GM12873 (cell line): Measurements from ENCODE around the gene PLP1.

Experiments used
- CTCF ChIP-seq: IDR thresholded peaks from 2 replicates; pipeline ENCODE4 v1.5.1; 2012; ENCODE audit warnings: low read depth, mild to moderate bottlenecking, moderate library complexity, low read length, control low read depth; ENCODE audit not compliant: insufficient read depth; ENCODE audit errors: missing control alignments

Gene PLP1

GRCh38 chrX:103817502-103817901, 40.9 kb downstream of the PLP1 start:
- TF ChIP-seq CTCF, result peak; percentile 51

GRCh38 chrX:103818842-103819619, 42.4 kb downstream of the PLP1 start:
- TF ChIP-seq CTCF, result no peak

GRCh38 chrX:103823591-103823990, 47.0 kb downstream of the PLP1 start:
- TF ChIP-seq CTCF, result no peak

GRCh38 chrX:103825881-103826280, 49.2 kb downstream of the PLP1 start:
- TF ChIP-seq CTCF, result no peak

- no peak for TF ChIP-seq CTCF
These were observed 51.9 kb downstream of the PLP1 start for GRCh38 chrX:103828529-103828928.

- no peak for TF ChIP-seq CTCF
These were observed 54.2 kb downstream of the PLP1 start for GRCh38 chrX:103830848-103831247.

- TF ChIP-seq CTCF, result no peak
These were observed 54.7 kb downstream of the PLP1 start for GRCh38 chrX:103831342-103831802.
